Activated CD8-positive, alpha-beta memory T cell treated with anti-CD3 and anti-CD28 coated beads, Interleukin-2, amount 10 ng/mL, durations not matched to agents 7 days and 5 days (primary cell): ENCODE measurements around the gene ZFR. TPM values are rescaled to one million over a fixed set of nuclear protein-coding genes. Genes with fewer than 3 reads are reported as not detected.
"Not testable (repeated sequence)": the region's sequence is repeated elsewhere in the genome, so short reads cannot be mapped to it uniquely, and the experiment has no call there.

Experiments
- ATAC-seq: fragments of 150-1000 bp; cut with Tn5 transposase; one replicate; pipeline ENCODE4 v1.10.0; 2021; ENCODE audit warnings: moderate library complexity
- CTCF ChIA-PET: fragments of 350-600 bp; sonication (Branson Sonifier 250); formaldehyde crosslinking; loops from one replicate; lab custom pipeline; 2021; ENCODE audit warnings: antibody characterized with exemption; lab: Charles Lee
- DNase-seq: peaks from one replicate; pipeline ENCODE4 v3.0.0-alpha.2; 2020
- H3K27ac Mint-ChIP-seq: one replicate; pipeline ENCODE4 v1.8.0; 2021; ENCODE audit warnings: mild to moderate bottlenecking, mixed read lengths
- H3K27me3 Mint-ChIP-seq: one replicate; pipeline ENCODE4 v1.8.0; 2021; ENCODE audit warnings: mixed read lengths
- H3K36me3 Mint-ChIP-seq: one replicate; pipeline ENCODE4 v1.8.0; 2021; ENCODE audit warnings: mild to moderate bottlenecking, mixed read lengths
- H3K4me1 Mint-ChIP-seq: one replicate; pipeline ENCODE4 v1.8.0; 2021; ENCODE audit warnings: mixed read lengths
- H3K4me3 Mint-ChIP-seq: one replicate; pipeline ENCODE4 v1.8.0; 2021; ENCODE audit warnings: mild to moderate bottlenecking, moderate library complexity, mixed read lengths
- H3K9me3 Mint-ChIP-seq: one replicate; pipeline ENCODE4 v1.8.0; 2022; ENCODE audit warnings: low read depth, mixed read lengths
- total RNA-seq, 2 experiments: library from RNA; stranded (reverse); gene quantifications; one replicate each; pipeline ENCODE4 v1.2.3, GENCODE V29; 2021

The ZFR gene
- total RNA-seq, 2 experiments from 2014 or later: 39.8 to 56.0 TPM

- DNase-seq: no peak
- Mint-ChIP-seq H3K9me3 (no peaks in the 10 kb centered on the region), H3K27me3 (peaks cover 6% of the 10 kb centered on the region), H3K36me3 (peaks cover 14% of the 10 kb centered on the region), H3K4me1 (peaks cover 31% of the 10 kb centered on the region), H3K4me3 (peak overlapping the region; percentile 92), H3K27ac (no peak overlapping the region)
- CTCF ChIA-PET: interaction anchor here (1.0 kb wide), 1 partner anchor 145 kb away, joined by 3 read pairs; no protein-coding TSS in a partner anchor
- no peak for ATAC-seq
Observed at GRCh38 chr5:32445287-32445758, 783 bp upstream of the ZFR start.

DNA sequence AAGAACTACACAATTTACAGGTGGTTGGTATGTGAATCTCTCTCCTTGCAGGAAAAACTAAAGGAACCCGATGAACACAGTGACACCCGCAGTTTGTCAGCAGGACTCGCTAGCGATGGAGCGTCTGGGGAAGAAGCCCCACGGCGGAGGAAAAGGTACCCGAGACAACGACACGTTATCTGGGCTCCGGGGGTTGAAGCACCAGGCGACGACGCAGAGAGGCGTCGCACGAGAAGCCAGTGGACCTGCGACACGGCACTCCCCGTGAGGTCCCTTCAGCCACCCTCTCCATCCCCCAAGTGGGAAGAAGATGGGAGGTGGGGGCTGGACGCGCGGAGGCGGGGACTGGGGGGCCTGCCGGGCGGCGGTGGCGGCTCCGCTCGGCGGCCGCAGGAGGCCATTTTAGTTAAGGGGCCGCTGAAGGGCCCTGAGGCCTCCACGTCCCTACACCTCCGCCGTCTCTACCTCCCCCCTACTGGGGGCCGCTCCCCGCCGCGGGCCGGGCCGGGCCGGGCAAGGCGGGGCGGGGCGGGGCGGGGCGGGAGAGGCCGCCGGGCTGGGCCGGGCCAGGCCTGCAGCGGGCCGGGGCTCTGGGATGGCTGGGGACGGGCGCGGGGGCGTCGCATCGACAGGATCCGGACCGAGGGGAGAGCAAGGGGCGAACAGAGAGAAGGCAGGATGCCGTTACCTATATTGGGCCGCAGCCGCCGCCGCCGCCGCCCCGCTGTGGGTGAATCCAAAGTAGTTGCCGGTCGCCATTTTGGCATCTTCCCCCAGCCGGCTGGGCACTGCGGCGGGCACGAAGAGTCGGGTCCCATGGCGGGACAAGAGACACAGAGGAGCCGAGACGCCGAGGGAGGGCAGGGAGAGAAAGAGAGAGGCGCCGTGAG lies 754 bp downstream of the ZFR start:
- H3K27ac Mint-ChIP-seq: peak overlapping the region; percentile 93
- peak overlapping the region; percentile 92 for H3K4me3 Mint-ChIP-seq
- H3K4me1 Mint-ChIP-seq: peaks cover 35% of the 10 kb centered on the region
- peak; percentile 66 for DNase-seq
- CTCF ChIA-PET: interaction anchor here (1.0 to 1.1 kb wide), 2 partner anchors 146 kb away, joined by 3 to 5 read pairs; no protein-coding TSS in a partner anchor
- H3K36me3 Mint-ChIP-seq: peaks cover 21% of the 10 kb centered on the region
- no peaks in the 10 kb centered on the region for H3K9me3 Mint-ChIP-seq
- H3K27me3 Mint-ChIP-seq: peaks cover 6% of the 10 kb centered on the region
- peak; percentile 52 for ATAC-seq

- ATAC-seq (peak; percentile 18), DNase-seq (peak; percentile 51)
- Mint-ChIP-seq H3K4me1 (peaks cover 37% of the 10 kb centered on the region), H3K9me3 (no peaks in the 10 kb centered on the region), H3K27me3 (peaks cover 6% of the 10 kb centered on the region), H3K36me3 (peaks cover 24% of the 10 kb centered on the region), H3K27ac (peak overlapping the region; percentile 93), H3K4me3 (peak overlapping the region; percentile 92)
- CTCF ChIA-PET: interaction anchor here (1.1 kb wide), 1 partner anchor 147 kb away, joined by 5 read pairs; no protein-coding TSS in a partner anchor
Observed at GRCh38 chr5:32443145-32443540, 1.4 kb downstream of the ZFR start.

- CTCF ChIA-PET: interaction anchor here (0.6 kb wide), 1 partner anchor 160 kb away, joined by 4 read pairs; no protein-coding TSS in a partner anchor
- peaks cover 28% of the 10 kb centered on the region for H3K4me1 Mint-ChIP-seq
- H3K4me3 Mint-ChIP-seq: no peak overlapping the region
- no peak overlapping the region for H3K27ac Mint-ChIP-seq
- no peaks in the 10 kb centered on the region for H3K9me3 Mint-ChIP-seq
- peaks cover 31% of the 10 kb centered on the region for H3K36me3 Mint-ChIP-seq
- ATAC-seq (no peak), DNase-seq (no peak)
- no peaks in the 10 kb centered on the region for H3K27me3 Mint-ChIP-seq
Observed at GRCh38 chr5:32439086-32439642, 5.4 kb downstream of the ZFR start.

DNA sequence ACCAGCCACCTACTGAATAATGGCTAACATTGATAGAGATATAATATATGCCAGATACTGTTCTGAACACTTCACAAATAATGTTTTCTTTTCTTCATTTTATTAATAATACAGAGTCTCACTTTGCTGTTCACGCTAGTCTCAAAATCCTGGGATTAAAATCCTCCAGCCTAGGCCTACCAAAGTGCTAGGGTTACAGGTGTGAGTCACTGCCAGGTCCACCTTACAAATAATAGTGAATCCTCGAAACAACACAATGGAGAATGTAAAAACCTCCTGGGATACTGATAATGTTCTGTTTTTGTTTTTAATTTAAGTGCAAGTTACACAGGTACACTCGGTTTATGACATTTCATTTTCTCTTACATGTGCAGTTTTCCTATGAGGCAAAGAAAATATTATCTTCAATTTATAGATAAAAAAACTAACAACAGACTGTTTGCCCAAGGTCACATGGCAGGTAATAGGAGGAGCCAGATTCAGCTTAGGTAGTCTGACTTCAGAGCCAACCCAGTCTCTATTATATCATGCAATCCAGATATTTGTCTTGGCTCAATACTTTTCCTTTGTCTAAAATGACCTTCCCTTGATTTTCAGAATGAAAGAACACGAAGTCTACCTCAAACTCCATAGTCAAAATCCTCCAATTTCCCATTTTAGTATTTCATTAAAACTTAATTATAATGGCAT lies 7.8 kb downstream of the ZFR start:
- CTCF ChIA-PET: no interaction called here

DNA sequence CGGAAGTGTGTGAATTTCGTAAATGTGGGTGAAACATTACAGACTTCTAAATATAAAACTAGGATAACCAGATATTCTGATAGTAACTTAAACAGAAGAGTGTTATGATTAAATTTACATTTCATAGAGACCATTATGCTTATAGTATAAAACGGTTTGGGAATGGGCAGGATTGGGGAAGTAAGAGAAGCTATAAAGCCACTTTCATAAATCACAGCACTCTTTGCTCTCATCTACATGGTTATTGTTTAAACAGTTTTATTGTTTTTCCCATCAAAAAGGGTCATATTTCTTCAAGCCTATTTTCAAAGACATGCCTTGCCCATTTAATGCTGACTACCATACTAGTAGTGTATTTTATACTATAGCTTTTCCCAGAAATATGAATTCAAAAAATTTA lies 9.2 kb downstream of the ZFR start:
- Mint-ChIP-seq H3K36me3 (peaks cover 39% of the 10 kb centered on the region), H3K27ac (no peak overlapping the region), H3K4me1 (peaks cover 30% of the 10 kb centered on the region), H3K9me3 (no peaks in the 10 kb centered on the region), H3K4me3 (no peak overlapping the region), H3K27me3 (no peaks in the 10 kb centered on the region)
- ATAC-seq: no peak
- DNase-seq: no peak
- CTCF ChIA-PET: no interaction called here

More for the DNA sequence above, 7.8 kb downstream of the ZFR start:
- no peak overlapping the region for H3K4me3 Mint-ChIP-seq
- no peak overlapping the region for H3K27ac Mint-ChIP-seq
- no peaks in the 10 kb centered on the region for H3K9me3 Mint-ChIP-seq
- peaks cover 35% of the 10 kb centered on the region for H3K36me3 Mint-ChIP-seq
- no peak for DNase-seq
- no peaks in the 10 kb centered on the region for H3K27me3 Mint-ChIP-seq
- no peak for ATAC-seq
- peaks cover 25% of the 10 kb centered on the region for H3K4me1 Mint-ChIP-seq

DNA sequence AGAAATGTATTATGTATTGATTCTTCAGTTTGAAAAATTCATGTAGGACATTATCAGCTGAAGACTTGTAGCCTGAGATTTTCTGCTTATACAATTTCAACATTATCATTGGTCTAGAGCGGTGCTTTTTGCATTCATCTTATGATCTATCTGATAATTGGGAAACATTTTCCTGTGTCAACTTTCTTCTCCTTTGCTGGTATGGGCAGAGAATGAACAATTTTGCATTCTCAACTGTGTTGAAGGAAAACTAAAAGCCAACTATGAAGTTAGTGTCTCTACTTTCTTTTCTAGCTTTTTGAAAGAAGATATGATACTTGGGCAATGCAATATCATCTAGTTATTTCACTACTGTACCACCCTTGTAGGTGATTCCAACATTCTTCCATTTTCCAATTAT lies 10.3 kb downstream of the ZFR start:
- no peaks in the 10 kb centered on the region for H3K9me3 Mint-ChIP-seq
- no peak overlapping the region for H3K27ac Mint-ChIP-seq
- H3K4me3 Mint-ChIP-seq: no peak overlapping the region
- ATAC-seq: no peak
- CTCF ChIA-PET: no interaction called here
- peaks cover 43% of the 10 kb centered on the region for H3K36me3 Mint-ChIP-seq
- no peaks in the 10 kb centered on the region for H3K27me3 Mint-ChIP-seq
- no peak for DNase-seq
- H3K4me1 Mint-ChIP-seq: peaks cover 30% of the 10 kb centered on the region

GRCh38 chr5:32432633-32433032 lies 11.9 kb downstream of the ZFR start:
- CTCF ChIA-PET: interaction anchor here (0.5 kb wide), 1 partner anchor 23 kb away, joined by 3 read pairs; no protein-coding TSS in a partner anchor
- no peak for DNase-seq
- Mint-ChIP-seq H3K27ac (no peak overlapping the region), H3K36me3 (peaks cover 51% of the 10 kb centered on the region), H3K27me3 (no peaks in the 10 kb centered on the region), H3K4me1 (peaks cover 27% of the 10 kb centered on the region), H3K4me3 (no peak overlapping the region), H3K9me3 (peaks cover under 1% of the 10 kb centered on the region)
- no peak for ATAC-seq

DNA sequence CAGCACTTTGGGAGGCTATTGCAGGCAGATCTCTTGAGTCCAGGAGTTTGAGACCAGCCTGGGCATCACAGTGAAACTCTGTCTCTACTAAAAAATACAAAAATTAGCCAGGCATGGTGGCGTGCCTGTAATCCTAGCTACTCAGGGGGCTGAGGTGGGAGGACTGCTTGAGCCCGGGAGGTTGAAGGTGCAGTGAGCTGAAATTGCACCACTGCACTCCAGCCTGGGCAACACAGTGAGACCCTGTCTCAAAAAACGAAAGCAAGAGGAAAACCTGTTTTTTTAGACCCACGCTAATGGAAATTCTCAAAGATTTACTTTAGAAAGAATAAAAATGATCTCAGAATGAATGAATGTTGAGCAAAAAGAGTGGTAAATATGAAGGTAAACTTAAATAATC lies 13.7 kb downstream of the ZFR start:
- H3K9me3 Mint-ChIP-seq, ATAC-seq, H3K4me3 Mint-ChIP-seq, CTCF ChIA-PET, DNase-seq, H3K27me3 Mint-ChIP-seq, H3K27ac Mint-ChIP-seq: not testable (repeated sequence)
- peaks cover 64% of the 10 kb centered on the region for H3K36me3 Mint-ChIP-seq
- peaks cover 27% of the 10 kb centered on the region for H3K4me1 Mint-ChIP-seq

GRCh38 chr5:32428426-32428825 lies 16.1 kb downstream of the ZFR start:
- CTCF ChIA-PET: no interaction called here
- Mint-ChIP-seq H3K27me3 (no peaks in the 10 kb centered on the region), H3K4me1 (peaks cover 26% of the 10 kb centered on the region), H3K36me3 (peaks cover 67% of the 10 kb centered on the region), H3K4me3 (no peak overlapping the region), H3K9me3 (peaks cover 6% of the 10 kb centered on the region), H3K27ac (no peak overlapping the region)
- no peak for DNase-seq
- no peak for ATAC-seq

GRCh38 chr5:32426440-32427151 lies 17.9 kb downstream of the ZFR start:
- no peak for ATAC-seq
- H3K4me3 Mint-ChIP-seq: no peak overlapping the region
- H3K27ac Mint-ChIP-seq: no peak overlapping the region
- CTCF ChIA-PET: interaction anchor here (0.8 kb wide), 1 partner anchor 56 kb away, joined by 4 read pairs; no protein-coding TSS in a partner anchor
- H3K9me3 Mint-ChIP-seq: peaks cover 6% of the 10 kb centered on the region
- DNase-seq: no peak
- peaks cover 65% of the 10 kb centered on the region for H3K36me3 Mint-ChIP-seq
- peaks cover 23% of the 10 kb centered on the region for H3K4me1 Mint-ChIP-seq
- no peaks in the 10 kb centered on the region for H3K27me3 Mint-ChIP-seq

GRCh38 chr5:32422697-32423096 lies 21.8 kb downstream of the ZFR start:
- no peak overlapping the region for H3K27ac Mint-ChIP-seq
- DNase-seq (no peak), ATAC-seq (no peak)
- no peaks in the 10 kb centered on the region for H3K27me3 Mint-ChIP-seq
- H3K4me3 Mint-ChIP-seq: no peak overlapping the region
- CTCF ChIA-PET: no interaction called here
- peaks cover 6% of the 10 kb centered on the region for H3K9me3 Mint-ChIP-seq
- peaks cover 43% of the 10 kb centered on the region for H3K36me3 Mint-ChIP-seq
- H3K4me1 Mint-ChIP-seq: peaks cover 21% of the 10 kb centered on the region
